K562 (cell line): ENCODE results near the gene PGRMC2. TPM values are rescaled to one million over a fixed set of nuclear protein-coding genes. Genes with fewer than 3 reads are reported as not detected.

Experiments used
- ELK3 ChIP-seq: fragments of 450-650 bp; formaldehyde crosslinking; IDR thresholded peaks from 2 replicates; pipeline ENCODE4 v1.4.0; 2020; ENCODE audit warnings: mild to moderate bottlenecking
- FOXM1 ChIP-seq, 2 experiments: fragments of 450-650 bp in 1 of 2; sonication (generic) in 1 of 2; formaldehyde crosslinking in 1 of 2; IDR thresholded peaks; 2 replicates each; pipeline versions ENCODE4 v1.6.1 to v1.9.0; 2017 to 2022; ENCODE audit warnings: low read depth in 2 of 2, mild to moderate bottlenecking in 2 of 2, missing genetic modification reagents in 1 of 2, moderate library complexity in 1 of 2
- HBP1 ChIP-seq: fragments of 450-650 bp; formaldehyde crosslinking; IDR thresholded peaks from 2 replicates; pipeline ENCODE4 v1.4.0; 2022; ENCODE audit warnings: missing genetic modification characterization
- HDAC1 ChIP-seq, 2 experiments: fragments of 450-650 bp; IDR thresholded peaks; 2 replicates each; pipeline ENCODE4 v1.6.1; 2016 to 2017; ENCODE audit warnings: inconsistent platforms in 1 of 2, mild to moderate bottlenecking in 1 of 2, moderate library complexity in 1 of 2
- HDGF ChIP-seq: fragments of 450-650 bp; IDR thresholded peaks from 2 replicates; pipeline ENCODE4 v1.6.1; 2016
- MCM5 ChIP-seq: fragments of 450-650 bp; IDR thresholded peaks from 2 replicates; pipeline ENCODE4 v1.6.1; 2016; ENCODE audit warnings: low read depth
- MEIS2 ChIP-seq: fragments of 450-650 bp; IDR thresholded peaks from 2 replicates; pipeline ENCODE4 v1.6.1; 2014; ENCODE audit warnings: mild to moderate bottlenecking; ENCODE audit not compliant: partially characterized antibody
- PREB ChIP-seq: sonication (generic); formaldehyde crosslinking; IDR thresholded peaks from 2 replicates; pipeline ENCODE4 v1.8.1; 2023; ENCODE audit warnings: mild to moderate bottlenecking, missing genetic modification reagents
- SP1 ChIP-seq: sonication (generic); formaldehyde crosslinking; IDR thresholded peaks from 2 replicates; pipeline ENCODE4 v1.8.1; 2022; ENCODE audit warnings: mild to moderate bottlenecking, missing genetic modification reagents
- XRCC4 ChIP-seq: IDR thresholded peaks from one replicate; pipeline ENCODE4 v1.6.1; 2011; ENCODE audit not compliant: insufficient read depth, insufficient read length; ENCODE audit errors: extremely low read depth
- polyA plus RNA-seq, 8 experiments: library from polyadenylated mRNA; depleted of rRNA in 4 of 8; stranded (reverse) in 5 of 8; unstranded in 3 of 8; fragments of >200 nt; fragmentation: Nextera tagmentation in 2 of 8; fragmentation: Illumina TruSeq in 1 of 8; extraction: Ambion mirVana in 2 of 8; extraction: Trizol in 1 of 8; gene quantifications; 2 replicates each; pipeline versions ENCODE4 v1.2.1 to v1.2.3, GENCODE V29; 2011 to 2014; ENCODE audit warnings: inconsistent platforms in 1 of 8, missing spikeins in 1 of 8
- total RNA-seq, 7 experiments: library from RNA; depleted of rRNA in 6 of 7; stranded (reverse); fragments of >200 nt in 6 of 7; fragmentation: Illumina TruSeq in 2 of 7; extraction: Trizol in 2 of 7; gene quantifications; 2 replicates each; pipeline versions ENCODE4 v1.2.1 to v1.2.3, GENCODE V29; 2011 to 2021; ENCODE audit warnings: low replicate concordance in 1 of 7

Gene PGRMC2
- total and polyA plus RNA-seq, 9 of the 15 experiments (the other 6 are each of a cell fraction or from before 2014, with no cell fraction given) = 12.4 to 81.3 (median 22.7) TPM

GRCh38 chr4:128288689-128289106 is 1.1 kb upstream of the PGRMC2 start (continued):
- TF ChIP-seq HDAC1 (IDR thresholded peaks at IDR 0.05) (peak in 1 of 2 experiments; percentile 14; a peak in 1 of 4 replicates), ELK3 (CRISPR knock-in tag) (no peak), HBP1 (CRISPR knock-in tag) (no peak), XRCC4 (no peak), SP1 (CRISPR knock-in tag) (no peak), MCM5 (no peak), MEIS2 (peak; percentile 24), FOXM1 (IDR thresholded peaks at IDR 0.05; ENCODE audit: low read depth) (no peak), FOXM1 (CRISPR knock-in tag; IDR thresholded peaks at IDR 0.05; ENCODE audit: low read depth) (0 out of 2 replicates have a peak, but pooled peaks have one; percentile 6), HDGF (0 out of 2 replicates have a peak, but pooled peaks have one; percentile 26), PREB (CRISPR knock-in tag) (no peak)
